ENCODE measurements around the gene CYP27C1. TPM values are rescaled to one million over a fixed set of nuclear protein-coding genes. Genes with fewer than 3 reads are reported as not detected.
"Not testable (repeated sequence)": the region's sequence is repeated elsewhere in the genome, so short reads cannot be mapped to it uniquely, and the experiment has no call there.

The CYP27C1 gene
- total and polyA plus RNA-seq, 4 donors = 1.0 to 4.8 (median 2.3) TPM

GRCh38 chr2:127226132-127226519, 6.0 kb upstream of the CYP27C1 start:
- no peak for DNase-seq (ENCODE audit: low read depth in 4 of 6, low spot score in 6 of 6)
- Histone ChIP-seq H3K9me3 (ENCODE audit: control insufficient read depth, insufficient read depth, low read length) (no peaks in the 10 kb centered on the region), H3K4me3 (ENCODE audit: low read depth, low read length) (no peak overlapping the region), H3K27me3 (ENCODE audit: control insufficient read depth, insufficient read depth, low read length) (peaks cover 4% of the 10 kb centered on the region), H3K36me3 (ENCODE audit: control insufficient read depth, insufficient read depth, low read length) (no peaks in the 10 kb centered on the region), H3K4me1 (ENCODE audit: control insufficient read depth, insufficient read depth, low read length) (peaks cover 10% of the 10 kb centered on the region), H3K27ac (ENCODE audit: low read depth, low read length) (no peak overlapping the region)
- 74% methylated on average over 5 of the region's 9 CpGs for WGBS (ENCODE audit: insufficient coverage)

GRCh38 chr2:127225186-127225960, 5.3 kb upstream of the CYP27C1 start:
- Histone ChIP-seq H3K9me3 (ENCODE audit: control insufficient read depth, insufficient read depth, low read length) (no peaks in the 10 kb centered on the region), H3K36me3 (ENCODE audit: control insufficient read depth, insufficient read depth, low read length) (no peaks in the 10 kb centered on the region)
- no peak for DNase-seq (ENCODE audit: low read depth in 4 of 6, low spot score in 6 of 6)

GRCh38 chr2:127224135-127224534, 4.0 kb upstream of the CYP27C1 start:
- H3K27ac ChIP-seq (ENCODE audit: low read depth, low read length); H3K36me3 ChIP-seq (ENCODE audit: control insufficient read depth, insufficient read depth, low read length); DNase-seq (ENCODE audit: low read depth in 4 of 6, low spot score in 6 of 6); H3K27me3 ChIP-seq (ENCODE audit: control insufficient read depth, insufficient read depth, low read length); H3K4me3 ChIP-seq (ENCODE audit: low read depth, low read length); H3K9me3 ChIP-seq (ENCODE audit: control insufficient read depth, insufficient read depth, low read length): not testable (repeated sequence)
- 100% methylated on average over 1 of the region's 5 CpGs for WGBS (ENCODE audit: insufficient coverage)
- peaks cover 20% of the 10 kb centered on the region for H3K4me1 ChIP-seq (ENCODE audit: control insufficient read depth, insufficient read depth, low read length)

More at GRCh38 chr2:127225186-127225960, 5.3 kb upstream of the CYP27C1 start:
- Histone ChIP-seq H3K27ac (ENCODE audit: low read depth, low read length) (no peak overlapping the region), H3K4me1 (ENCODE audit: control insufficient read depth, insufficient read depth, low read length) (peaks cover 16% of the 10 kb centered on the region), H3K4me3 (ENCODE audit: low read depth, low read length) (no peak overlapping the region), H3K27me3 (ENCODE audit: control insufficient read depth, insufficient read depth, low read length) (peaks cover 4% of the 10 kb centered on the region)
- WGBS (ENCODE audit: insufficient coverage) = 89% methylated on average over 3 of the region's 12 CpGs

- Histone ChIP-seq H3K27me3 (ENCODE audit: control insufficient read depth, insufficient read depth, low read length) (peaks cover 11% of the 10 kb centered on the region), H3K27ac (ENCODE audit: low read depth, low read length) (no peak overlapping the region), H3K36me3 (ENCODE audit: control insufficient read depth, insufficient read depth, low read length) (no peaks in the 10 kb centered on the region), H3K9me3 (ENCODE audit: control insufficient read depth, insufficient read depth, low read length) (peaks cover 2% of the 10 kb centered on the region), H3K4me1 (ENCODE audit: control insufficient read depth, insufficient read depth, low read length) (peaks cover 19% of the 10 kb centered on the region), H3K4me3 (ENCODE audit: low read depth, low read length) (peak overlapping the region; percentile 39)
- peak in 3 of 6 donors; percentile 15 to 48 (median 33) for DNase-seq (ENCODE audit: low read depth in 4 of 6, low spot score in 6 of 6)
- WGBS (ENCODE audit: insufficient coverage) = 4% methylated on average over 10 of the region's 31 CpGs
Observed at GRCh38 chr2:127220768-127221527, 849 bp upstream of the CYP27C1 start.

GRCh38 chr2:127219171-127220070, 678 bp downstream of the CYP27C1 start:
- peak overlapping the region; percentile 54 for H3K4me3 ChIP-seq (ENCODE audit: low read depth, low read length)
- no peaks in the 10 kb centered on the region for H3K36me3 ChIP-seq (ENCODE audit: control insufficient read depth, insufficient read depth, low read length)
- peak in 3 of 6 donors; percentile 24 to 68 (median 55) for DNase-seq (ENCODE audit: low read depth in 4 of 6, low spot score in 6 of 6)
- H3K27me3 ChIP-seq (ENCODE audit: control insufficient read depth, insufficient read depth, low read length) = peaks cover 7% of the 10 kb centered on the region
- H3K4me1 ChIP-seq (ENCODE audit: control insufficient read depth, insufficient read depth, low read length) = peaks cover 19% of the 10 kb centered on the region
- WGBS (ENCODE audit: insufficient coverage) = 0% methylated on average over 65 of the region's 71 CpGs
- H3K9me3 ChIP-seq (ENCODE audit: control insufficient read depth, insufficient read depth, low read length) = peaks cover 2% of the 10 kb centered on the region
- no peak overlapping the region for H3K27ac ChIP-seq (ENCODE audit: low read depth, low read length)

GRCh38 chr2:127218812-127219170, 1.3 kb downstream of the CYP27C1 start:
- Histone ChIP-seq H3K4me1 (ENCODE audit: control insufficient read depth, insufficient read depth, low read length) (peaks cover 19% of the 10 kb centered on the region), H3K4me3 (ENCODE audit: low read depth, low read length) (peak overlapping the region; percentile 54), H3K36me3 (ENCODE audit: control insufficient read depth, insufficient read depth, low read length) (no peaks in the 10 kb centered on the region), H3K27ac (ENCODE audit: low read depth, low read length) (no peak overlapping the region), H3K9me3 (ENCODE audit: control insufficient read depth, insufficient read depth, low read length) (peaks cover 2% of the 10 kb centered on the region), H3K27me3 (ENCODE audit: control insufficient read depth, insufficient read depth, low read length) (peaks cover 7% of the 10 kb centered on the region)
- WGBS (ENCODE audit: insufficient coverage) = under 1% methylated on average over 35 of the region's 35 CpGs
- no peak for DNase-seq (ENCODE audit: low read depth in 4 of 6, low spot score in 6 of 6)

GRCh38 chr2:127217470-127218325, 2.4 kb downstream of the CYP27C1 start:
- peaks cover 19% of the 10 kb centered on the region for H3K4me1 ChIP-seq (ENCODE audit: control insufficient read depth, insufficient read depth, low read length)
- peaks cover 2% of the 10 kb centered on the region for H3K9me3 ChIP-seq (ENCODE audit: control insufficient read depth, insufficient read depth, low read length)
- H3K27me3 ChIP-seq (ENCODE audit: control insufficient read depth, insufficient read depth, low read length) = peaks cover 7% of the 10 kb centered on the region
- no peak overlapping the region for H3K4me3 ChIP-seq (ENCODE audit: low read depth, low read length)
- DNase-seq (ENCODE audit: low read depth in 4 of 6, low spot score in 6 of 6) = no peak
- H3K36me3 ChIP-seq (ENCODE audit: control insufficient read depth, insufficient read depth, low read length) = no peaks in the 10 kb centered on the region
- 100% methylated on average over 3 of the region's 14 CpGs for WGBS (ENCODE audit: insufficient coverage)
- no peak overlapping the region for H3K27ac ChIP-seq (ENCODE audit: low read depth, low read length)

GRCh38 chr2:127216593-127216992, 3.5 kb downstream of the CYP27C1 start:
- peaks cover 19% of the 10 kb centered on the region for H3K4me1 ChIP-seq (ENCODE audit: control insufficient read depth, insufficient read depth, low read length)
- DNase-seq (ENCODE audit: low read depth in 4 of 6, low spot score in 6 of 6) = no peak
- H3K27ac ChIP-seq (ENCODE audit: low read depth, low read length) = no peak overlapping the region
- no CpG with 5 or more reads among the region's 1 CpG for WGBS (ENCODE audit: insufficient coverage)
- H3K36me3 ChIP-seq (ENCODE audit: control insufficient read depth, insufficient read depth, low read length) = no peaks in the 10 kb centered on the region
- no peak overlapping the region for H3K4me3 ChIP-seq (ENCODE audit: low read depth, low read length)
- peaks cover 2% of the 10 kb centered on the region for H3K9me3 ChIP-seq (ENCODE audit: control insufficient read depth, insufficient read depth, low read length)
- peaks cover 7% of the 10 kb centered on the region for H3K27me3 ChIP-seq (ENCODE audit: control insufficient read depth, insufficient read depth, low read length)
